Ecto neural progenitor cell (in vitro differentiated cells): ENCODE data around the gene SORCS2.

Source experiments
- DNase-seq: peaks from one replicate; pipeline ENCODE4 v3.0.0-alpha.2; 2018; ENCODE audit warnings: low spot score

SORCS2 gene

DNA sequence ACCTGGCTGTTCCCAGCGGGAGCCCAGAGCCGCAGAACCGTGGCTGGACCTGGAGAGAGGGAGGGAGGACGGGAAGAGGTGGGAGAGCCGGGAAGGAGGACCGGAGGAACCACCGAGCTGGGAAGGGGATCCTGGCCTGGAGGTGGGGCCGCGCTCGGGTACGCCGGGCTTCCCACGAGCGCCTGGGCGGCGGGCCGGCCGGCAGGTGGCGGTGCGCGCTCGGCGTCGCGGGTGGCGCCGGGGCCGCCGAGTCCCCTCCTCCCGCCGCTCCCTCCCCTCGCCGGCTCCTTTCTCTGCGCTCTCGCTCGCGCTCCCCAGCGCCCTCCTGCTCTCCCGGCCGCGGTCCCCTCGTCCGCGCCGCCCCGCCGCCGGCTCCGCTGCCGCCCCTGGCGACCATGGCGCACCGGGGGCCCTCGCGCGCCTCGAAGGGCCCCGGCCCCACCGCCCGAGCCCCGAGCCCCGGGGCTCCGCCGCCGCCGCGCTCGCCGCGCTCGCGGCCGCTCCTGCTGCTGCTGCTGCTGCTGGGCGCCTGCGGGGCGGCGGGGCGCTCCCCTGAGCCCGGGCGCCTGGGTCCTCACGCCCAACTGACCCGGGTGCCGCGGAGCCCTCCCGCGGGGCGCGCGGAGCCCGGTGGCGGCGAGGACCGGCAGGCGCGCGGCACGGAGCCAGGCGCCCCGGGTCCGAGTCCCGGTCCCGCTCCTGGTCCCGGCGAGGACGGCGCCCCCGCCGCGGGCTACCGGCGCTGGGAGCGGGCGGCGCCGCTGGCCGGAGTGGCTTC lies at the start of gene SORCS2:
Gene SORCS2 (plus strand): TSS at position 287 of the 778 bp plus-strand sequence.
- DNase-seq = peak; percentile 86

DNA sequence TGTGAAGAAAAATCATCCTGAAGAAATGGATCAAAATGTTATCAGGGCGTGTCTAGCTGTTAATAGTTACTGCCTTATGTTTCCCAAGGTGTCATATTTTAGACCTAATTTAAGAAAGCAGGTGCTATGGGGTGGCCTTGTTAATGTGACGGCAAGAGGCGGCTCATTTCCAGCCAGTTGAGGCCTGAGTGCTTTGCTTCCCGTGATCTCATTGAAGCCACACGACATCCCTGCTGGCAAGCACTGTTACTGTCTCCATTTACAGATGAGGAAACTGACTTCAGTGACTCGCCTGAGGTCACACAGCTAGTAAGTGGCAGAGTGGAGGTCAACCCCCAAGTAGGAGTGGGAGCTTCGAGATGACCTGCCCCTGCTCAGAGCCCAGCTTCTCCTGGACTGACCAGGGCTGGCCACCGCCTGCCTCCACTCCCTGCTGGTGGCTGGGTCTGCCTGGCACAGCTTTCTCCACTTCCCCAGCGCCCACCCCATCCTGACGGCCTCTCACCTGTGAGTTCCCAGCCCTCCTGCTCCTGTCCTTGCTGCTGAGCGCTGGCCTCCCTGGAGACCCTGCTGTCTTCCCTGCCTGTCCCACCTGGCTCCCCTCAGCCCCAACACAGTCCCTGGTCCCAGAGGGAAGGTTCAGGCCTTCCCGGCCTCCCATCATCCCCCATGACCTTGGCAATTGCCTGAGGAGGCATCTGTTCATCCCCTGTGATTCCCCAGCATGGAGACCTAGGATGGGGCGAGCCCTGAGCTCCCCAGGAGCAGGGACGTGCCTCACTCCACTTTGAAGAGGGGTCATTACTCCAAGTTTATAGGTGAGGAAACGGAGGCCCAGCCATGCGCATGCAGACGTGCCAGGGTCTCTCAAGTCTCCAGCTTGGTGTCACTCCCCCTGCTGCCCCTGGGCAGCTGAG lies 47.7 kb upstream of the SORCS2 start:
- no peak for DNase-seq

DNA sequence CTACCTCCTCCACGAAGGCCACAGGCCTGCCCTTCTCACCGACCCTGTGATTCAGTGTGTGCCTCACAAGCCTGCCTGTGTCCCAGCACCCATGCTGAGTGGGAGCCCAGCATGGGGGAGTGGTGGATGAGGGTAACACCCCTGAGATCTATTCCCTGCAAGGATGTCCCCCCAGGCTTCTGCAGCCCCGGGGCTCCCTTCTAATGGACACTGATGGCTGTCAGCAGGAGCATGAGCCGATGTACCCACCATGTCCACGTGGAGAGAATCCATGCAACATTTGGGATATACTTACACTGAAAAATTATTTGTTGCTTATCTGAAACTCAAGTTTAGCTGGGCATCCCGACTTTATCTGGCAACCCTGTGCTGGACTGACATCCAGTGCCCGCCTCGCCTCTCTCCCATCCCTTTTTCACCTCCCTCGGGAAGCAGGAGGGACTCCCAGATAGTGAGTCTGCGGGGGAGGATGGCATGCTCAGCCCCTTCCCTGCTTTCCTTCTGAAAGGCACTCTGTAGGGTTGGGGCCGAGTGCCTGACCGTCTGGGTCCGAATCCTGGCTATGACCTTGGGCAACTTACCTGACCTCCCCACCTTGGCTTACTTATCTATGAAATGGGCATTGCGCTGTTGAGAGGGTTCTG lies 46.9 kb upstream of the SORCS2 start:
- no peak for DNase-seq

DNA sequence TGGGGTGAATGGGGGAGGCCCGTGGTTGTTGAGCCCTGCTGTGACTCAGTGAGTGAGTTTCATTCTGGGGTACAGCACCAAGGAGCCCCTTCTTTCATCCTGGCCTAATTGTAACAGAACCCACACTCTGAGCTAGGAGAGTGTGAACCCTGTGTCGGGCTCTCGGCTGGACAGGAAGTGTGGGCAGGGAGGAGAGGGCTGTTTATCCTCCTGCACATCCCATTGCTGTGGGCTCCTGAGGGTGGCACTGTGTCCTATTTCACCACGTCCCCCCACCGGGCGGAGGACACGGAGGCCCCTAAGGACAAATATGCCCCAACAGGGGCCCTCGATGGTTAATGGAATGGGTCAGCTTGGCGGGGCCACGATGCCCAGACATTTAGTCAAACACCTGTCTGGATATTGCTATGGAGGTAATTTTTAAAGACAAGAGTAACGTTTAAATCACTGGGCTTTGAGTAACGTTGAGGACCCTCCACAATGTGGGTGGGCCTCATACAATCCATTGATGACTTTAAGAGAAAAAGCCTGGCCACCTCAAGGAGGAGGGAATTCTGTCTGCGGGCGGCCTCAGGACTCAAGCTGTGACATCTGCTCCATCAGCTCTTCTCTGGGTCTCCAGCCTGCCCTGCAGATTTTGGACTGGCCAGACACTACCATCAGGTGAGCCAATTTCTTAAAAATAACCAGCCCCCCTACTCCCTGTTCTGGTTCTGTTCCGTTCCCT lies 46.1 kb upstream of the SORCS2 start:
- no peak for DNase-seq

DNA sequence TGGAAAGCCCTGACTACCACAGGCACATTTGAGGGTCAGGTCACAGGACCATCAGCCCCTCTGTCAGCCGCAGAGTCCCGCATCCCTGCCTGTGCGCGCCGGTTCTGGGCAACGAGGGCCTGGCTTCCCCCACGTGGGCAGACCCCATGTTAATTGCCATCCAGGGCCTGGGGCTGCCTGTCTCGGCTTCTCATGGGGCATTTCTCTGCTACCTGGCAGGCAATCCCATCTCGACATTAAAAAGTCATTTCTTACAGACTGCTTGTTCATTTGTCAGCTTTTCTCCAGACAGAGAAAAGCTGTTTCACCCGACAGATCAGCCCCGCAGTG lies 45.6 kb upstream of the SORCS2 start:
- no peak for DNase-seq

DNA sequence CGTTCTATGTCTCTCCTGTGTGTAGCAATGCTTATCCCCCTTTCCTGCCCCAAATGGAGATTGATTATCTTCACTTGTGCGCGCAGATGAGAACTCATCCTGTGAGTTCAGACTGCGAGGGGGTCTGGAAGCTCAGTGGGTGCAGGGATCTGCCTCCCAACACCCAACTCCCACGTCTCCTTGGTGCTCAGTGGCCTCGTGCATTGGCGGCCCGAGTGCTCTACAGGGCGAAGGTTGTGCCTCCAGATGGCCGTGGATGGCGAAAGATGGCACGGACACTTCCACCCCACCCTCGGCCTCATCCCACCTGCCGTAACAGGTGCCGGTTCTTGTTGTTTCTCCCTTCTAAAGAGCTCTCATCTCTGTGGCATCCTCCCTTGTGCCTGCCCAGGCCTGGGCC lies 45.1 kb upstream of the SORCS2 start:
- no peak for DNase-seq

DNA sequence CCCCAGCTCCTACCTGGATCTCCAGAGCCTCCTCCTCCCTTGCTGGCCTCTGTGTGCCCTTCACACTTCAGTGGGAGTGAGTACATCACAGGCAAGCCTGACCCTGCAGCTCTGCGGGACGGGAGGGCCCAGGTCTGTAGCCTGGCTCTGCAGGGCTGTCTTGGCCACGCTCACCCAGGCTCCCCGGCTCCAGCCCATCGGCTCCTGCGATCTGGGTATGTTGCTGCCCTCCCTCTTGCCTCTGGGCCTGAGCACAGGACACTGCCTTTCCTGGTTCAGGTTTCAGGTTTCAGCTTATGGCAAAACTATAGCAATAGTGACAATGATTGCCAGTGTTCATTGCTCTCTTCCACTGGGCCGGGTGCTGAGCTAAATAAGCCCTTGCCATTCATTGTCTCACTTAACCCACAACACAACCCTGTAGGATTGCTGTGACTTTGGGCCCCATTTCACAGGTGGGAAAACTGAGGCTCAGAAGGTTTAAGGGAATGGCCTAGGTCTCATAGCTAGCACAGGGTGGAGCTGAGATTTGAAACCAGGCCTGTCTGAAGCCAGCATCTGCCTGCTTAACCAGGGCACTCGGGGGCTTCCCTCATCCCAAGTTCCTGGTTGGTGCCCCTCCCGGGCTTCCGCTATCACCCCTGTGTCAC lies 44.6 kb upstream of the SORCS2 start:
- DNase-seq = no peak

DNA sequence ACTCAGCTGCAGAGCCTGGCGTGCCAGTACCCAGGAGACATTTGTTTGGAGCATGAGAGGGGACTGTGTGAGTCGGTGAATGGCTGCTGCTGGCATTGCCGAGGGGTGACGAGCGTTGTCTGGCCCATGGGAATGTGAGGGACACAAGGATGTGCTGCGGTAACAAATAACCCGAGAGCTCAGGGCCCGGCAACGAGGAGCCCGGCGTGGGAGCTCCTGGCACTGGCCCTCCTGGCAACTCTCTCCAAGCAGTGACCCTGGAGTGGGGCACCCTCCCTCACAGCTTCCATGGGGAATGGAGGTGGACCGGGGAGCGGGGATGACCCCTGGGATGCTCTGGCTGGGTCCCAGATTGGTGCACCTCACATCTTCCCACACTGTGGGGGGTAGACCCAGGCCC lies 44.0 kb upstream of the SORCS2 start:
- no peak for DNase-seq

DNA sequence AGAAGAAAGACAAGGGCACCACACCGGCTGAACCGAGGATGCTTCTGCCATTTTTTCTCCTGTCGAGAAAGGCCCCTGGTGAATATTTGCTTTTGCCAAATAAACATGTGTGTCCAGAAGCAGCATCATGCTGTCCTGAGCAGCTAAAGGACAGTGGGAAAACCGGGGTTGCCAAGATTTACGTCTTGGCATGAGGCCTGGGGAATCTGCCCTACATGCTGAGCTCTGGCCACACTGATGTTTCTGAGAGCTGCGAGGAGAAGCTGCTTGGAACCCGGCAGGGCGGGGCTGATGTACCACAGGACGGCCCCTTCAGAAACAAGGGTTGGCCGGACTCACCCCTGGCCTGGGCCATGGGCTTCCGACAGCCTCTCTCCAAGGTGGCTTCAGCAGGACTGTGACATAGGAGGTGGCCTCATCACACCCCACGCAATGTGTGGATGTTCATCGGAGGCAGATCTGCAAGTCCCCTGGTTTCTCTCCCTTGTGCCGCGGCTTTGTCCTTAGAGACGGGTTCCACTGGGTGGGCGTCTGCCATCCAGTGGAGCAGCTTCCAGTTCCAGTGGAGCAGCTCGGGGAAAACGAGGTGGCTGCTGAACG lies 42.2 kb upstream of the SORCS2 start:
- DNase-seq = no peak

DNA sequence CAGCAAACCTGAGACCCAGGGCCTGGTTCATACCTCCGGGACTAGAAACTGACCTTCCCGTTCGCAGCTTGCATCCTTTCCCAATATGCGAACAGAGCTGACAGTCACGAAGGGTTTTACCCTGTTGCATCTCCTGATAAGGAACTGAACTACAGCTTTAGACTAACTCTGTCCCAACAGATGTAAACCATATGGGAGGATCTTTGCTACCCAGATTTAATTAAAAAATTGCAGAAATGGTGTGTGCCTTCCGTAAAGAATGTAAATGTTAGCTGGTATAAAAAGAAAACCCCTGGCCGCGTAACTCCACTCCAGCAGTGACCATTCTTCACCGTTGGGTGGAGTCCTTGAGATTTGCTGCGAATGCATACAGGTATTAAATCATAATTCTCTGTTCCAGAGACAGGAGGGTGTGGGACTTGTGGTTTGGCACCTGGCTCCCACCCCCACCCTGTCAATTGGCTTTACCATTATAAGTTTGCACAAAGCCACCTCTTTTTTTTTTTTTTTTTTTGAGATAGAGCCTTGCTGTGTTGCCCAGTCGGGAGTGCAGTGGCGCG lies 40.6 kb upstream of the SORCS2 start:
- DNase-seq = no peak

DNA sequence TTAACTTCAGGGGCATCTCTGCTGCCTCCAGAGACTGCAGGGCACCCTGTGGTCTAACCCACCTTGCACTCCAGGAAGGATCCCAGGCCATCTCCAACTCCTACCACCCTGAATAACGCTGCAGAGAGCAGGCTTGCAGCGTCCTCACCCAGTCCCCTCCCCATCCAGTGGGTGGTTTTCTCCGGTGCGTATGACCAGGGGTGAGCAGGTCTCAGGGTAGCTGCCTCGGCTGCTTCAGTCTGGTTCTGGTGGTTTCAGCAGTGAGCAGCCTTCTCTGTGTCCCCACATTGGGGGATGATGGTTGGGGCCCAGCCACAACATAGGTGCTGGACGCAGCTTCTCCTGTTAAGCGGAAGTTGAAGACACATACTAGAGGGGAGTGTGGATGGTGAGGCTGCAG lies 38.6 kb upstream of the SORCS2 start:
- DNase-seq = no peak

DNA sequence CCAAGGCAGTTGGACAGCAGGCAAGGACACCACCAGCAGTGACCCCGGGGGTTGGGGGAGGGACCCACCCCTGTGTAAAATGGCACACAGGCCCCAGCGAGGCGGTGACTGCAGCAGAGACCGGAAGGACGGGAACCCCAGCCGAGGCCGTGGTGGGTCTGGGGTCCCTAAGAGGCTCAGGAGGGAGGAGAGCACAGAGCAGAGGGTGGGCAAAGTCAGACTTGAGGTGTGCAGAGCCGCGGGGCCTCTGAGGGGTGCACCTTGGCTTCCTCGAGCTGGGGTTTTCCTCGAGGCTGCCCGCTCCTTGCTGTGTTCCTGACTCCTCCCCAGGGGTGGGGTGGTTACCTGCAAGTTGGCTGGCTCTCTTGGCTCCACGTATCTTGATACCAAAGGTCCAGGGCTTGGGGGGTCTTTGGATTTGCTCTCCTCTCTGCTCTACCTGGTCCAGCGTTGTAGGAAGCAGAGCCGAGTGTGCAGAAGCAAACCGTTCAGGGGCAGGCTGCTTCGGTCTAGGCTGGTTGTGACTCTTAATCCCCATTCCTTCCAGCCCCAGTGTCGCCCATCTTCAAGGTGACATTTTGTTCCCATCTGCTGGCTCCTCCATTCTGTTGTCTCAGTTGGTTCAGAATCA lies 37.9 kb upstream of the SORCS2 start:
- DNase-seq = no peak

DNA sequence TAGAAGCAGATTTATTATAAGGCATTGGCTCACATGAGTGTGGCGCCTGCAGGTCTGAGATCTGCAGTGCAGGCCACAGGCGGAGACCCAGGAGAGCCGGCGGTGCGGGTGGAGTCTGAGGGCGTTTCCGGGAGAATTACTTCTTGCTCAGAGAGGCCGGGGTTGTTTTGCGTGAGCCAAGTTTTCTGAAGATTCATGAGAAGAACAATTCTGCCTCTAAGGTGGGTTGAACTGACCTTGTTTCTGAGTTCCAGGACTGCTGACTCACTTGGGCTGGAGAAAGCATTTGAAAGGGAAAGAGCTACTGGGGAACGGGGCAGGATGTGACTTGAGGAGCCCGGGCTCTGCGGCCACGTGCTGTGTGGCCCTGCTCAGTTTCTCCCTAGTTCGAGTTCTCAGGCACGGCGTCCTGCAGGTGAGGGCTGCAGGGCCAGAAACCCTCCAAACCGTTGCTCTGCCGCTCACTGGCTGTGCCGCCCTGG lies 36.7 kb upstream of the SORCS2 start:
- DNase-seq = peak; percentile 44

DNA sequence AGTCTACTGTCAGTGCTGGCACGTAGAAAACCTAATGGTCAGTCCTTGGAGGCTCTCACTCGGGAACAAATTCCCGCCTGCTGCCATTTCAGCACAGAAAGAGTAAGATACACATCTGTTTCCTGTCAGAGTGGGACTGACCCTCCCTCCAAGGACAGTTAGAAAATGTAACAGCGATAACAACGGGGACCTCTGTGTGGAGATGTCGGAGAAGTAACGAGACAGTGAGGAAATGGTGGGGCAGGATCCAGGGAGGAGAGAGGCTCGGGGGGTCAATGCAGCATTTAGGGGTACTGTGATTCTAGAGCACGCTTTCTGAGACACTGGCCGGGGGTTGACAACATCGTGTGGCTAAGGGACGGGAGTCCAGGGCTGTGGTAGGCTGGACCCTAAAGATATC lies 36.0 kb upstream of the SORCS2 start:
- no peak for DNase-seq

DNA sequence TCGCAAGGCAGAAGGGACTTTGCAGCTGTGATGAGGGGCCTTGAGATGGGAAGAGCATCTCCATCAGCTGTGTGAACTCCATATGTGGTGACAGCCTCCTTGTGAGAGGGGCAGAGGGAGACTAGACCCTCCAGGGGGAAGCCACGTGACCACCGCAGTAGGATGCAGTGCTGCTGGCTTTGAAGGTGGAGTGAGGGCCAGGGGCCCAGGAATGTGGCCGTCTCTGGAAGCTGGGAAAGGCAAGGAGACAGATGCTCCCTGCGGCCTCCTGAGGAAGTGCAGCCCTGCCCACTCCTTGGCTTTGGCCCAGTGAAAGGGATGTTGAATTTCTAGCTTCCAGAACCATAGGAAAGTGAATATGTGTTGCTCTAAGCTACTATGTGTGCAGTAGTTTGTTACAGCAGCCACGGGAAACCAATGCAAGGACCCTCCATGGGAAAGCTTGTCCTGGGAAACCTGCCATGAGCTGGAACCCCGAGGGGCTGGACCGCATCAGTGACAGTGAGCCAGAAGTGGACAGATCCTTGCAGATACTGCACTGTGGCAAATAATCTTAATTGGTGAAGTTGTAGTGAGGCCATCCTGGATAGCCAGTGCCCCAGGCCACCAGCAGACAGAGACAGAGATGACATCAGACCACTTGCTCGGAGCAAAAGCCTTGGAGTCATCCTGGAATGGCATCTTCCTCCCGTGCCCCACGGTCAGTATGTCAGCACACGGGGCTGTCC lies 35.4 kb upstream of the SORCS2 start:
- DNase-seq = peak; percentile 78

DNA sequence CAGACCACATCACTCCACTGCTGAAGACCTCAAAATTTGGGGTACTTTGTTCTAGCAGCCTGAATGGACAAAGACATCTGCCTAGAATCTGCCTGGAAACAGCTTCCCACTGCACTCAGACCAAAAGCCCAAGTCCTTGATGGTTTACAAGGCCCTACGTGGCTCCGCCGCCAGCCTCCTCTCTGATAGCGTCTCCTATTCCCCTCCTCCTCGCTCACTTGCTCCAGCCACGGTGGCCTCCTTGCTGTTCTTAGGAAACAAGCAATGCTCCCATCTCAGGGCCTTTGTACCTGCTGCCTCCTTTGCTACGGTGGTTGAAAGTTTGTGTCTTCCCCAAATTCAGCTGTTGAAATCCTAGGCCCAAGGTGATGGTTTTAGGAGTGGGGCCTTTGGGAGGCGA lies 34.7 kb upstream of the SORCS2 start:
- DNase-seq = no peak

DNA sequence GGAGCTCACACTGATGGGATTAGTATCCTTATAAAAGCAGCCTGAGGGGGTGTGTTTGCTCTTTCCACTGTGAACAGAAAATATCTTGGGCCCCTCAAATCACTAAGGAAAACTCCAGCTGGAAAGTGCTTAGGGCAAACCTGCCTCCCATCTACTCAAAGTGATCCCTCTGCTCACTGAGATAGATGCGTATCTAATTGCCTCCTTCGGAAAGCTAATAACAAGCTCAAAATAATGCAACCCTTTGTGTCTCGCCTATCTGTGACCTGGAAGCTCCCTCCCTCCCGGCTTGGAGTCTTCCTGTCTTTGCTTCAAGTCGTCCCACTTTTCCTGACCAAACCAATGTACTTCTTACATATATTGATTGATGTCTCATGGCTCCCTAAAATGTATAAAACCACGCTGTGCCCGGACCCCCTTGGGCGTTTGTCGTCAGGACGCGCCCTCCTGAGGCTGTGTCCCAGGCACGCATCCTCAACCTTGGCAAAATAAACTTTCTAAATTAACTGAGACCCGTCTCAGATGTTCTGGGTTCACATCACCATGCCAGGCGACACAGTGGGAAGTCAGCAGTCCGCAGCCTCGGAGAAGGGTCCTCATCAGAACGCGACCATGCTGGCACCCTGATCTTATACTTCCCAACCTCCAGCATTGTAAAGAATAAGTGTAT lies 34.1 kb upstream of the SORCS2 start:
- DNase-seq = peak; percentile 43

DNA sequence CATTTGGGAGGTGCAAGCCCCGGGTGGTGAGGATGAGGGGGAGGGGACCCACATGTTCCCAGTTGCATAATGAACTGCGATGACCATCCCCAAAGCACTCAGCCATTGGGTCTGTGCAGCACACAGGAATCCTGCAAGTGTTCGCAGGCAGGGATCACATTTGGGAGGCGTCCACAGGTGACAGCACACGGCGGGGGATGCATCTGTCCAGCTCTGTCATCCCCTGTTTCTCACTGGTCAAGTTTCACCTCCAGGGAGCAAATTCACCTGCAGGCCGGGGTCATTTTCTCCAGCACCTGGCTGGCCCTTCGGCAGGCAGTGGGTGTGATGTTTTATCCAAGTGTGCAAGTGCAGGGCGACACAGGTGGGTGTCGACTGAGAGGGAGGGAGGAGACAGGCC lies 33.3 kb upstream of the SORCS2 start:
- peak; percentile 37 for DNase-seq

DNA sequence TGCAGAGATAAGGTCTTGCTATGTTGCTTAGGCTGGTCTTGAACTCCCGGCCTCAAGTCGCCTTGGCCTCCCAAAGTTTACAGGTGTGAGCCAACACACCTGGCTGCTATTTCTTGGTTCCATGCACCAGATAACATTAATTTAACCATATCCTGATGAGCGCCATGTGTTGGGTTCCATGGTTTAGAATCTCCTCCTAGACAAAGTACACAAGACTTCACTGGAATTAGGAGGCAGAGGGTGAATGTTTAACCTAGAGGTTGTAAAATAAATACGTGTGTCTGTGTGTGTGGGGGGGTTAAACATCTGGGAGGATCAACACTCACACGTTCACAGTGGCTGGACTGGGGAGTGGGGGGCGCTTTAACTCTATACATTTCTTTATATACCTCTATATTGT lies 32.4 kb upstream of the SORCS2 start:
- peak; percentile 11 for DNase-seq
